Tibial artery (tissue), 4 donors: ENCODE measurements around the gene ACOT7.

Experiments used
- DNase-seq, 2 donors: peaks; one replicate each; pipeline ENCODE4 v3.0.0-alpha.2; 2019
- H3K27ac ChIP-seq, 2 donors: fragments of 200-600 bp; sonication (generic) in 1 of 2; 1 replicate in 1 of 2; 2 replicates in 1 of 2; pipeline ENCODE4 v1.5.1; 2018 to 2019; ENCODE audit warnings: mild to moderate bottlenecking in 1 of 2
- H3K27me3 ChIP-seq, 2 donors: fragments of 200-600 bp; sonication (generic) in 1 of 2; one replicate each; pipeline versions ENCODE4 v1.5.1 to v1.6.0; 2016 to 2019
- H3K36me3 ChIP-seq, 3 donors: fragments of 200-600 bp; sonication (generic) in 2 of 3; one replicate each; pipeline ENCODE4 v1.5.1; 2016 to 2019; ENCODE audit warnings: mild to moderate bottlenecking in 2 of 3
- H3K4me1 ChIP-seq, 4 donors: fragments of 200-600 bp; sonication (generic) in 2 of 4; 1 replicate in 3 of 4; 2 replicates in 1 of 4; pipeline ENCODE4 v1.5.1; 2016 to 2019
- H3K4me3 ChIP-seq, 2 donors: fragments of 200-600 bp; sonication (generic) in 1 of 2; 1 replicate in 1 of 2; 2 replicates in 1 of 2; pipeline ENCODE4 v1.5.1; 2018 to 2019; ENCODE audit warnings: mild to moderate bottlenecking in 2 of 2
- H3K9me3 ChIP-seq, 3 donors: fragments of 200-600 bp; sonication (generic) in 1 of 3; one replicate each; pipeline ENCODE4 v1.5.1; 2016 to 2019
- intact Hi-C: fragments of 100-400 bp; cut with DNase I; formaldehyde crosslinking; loops from one replicate; pipeline ENCODE4 v1.15.0; 2023; ENCODE audit warnings: low total_unique reads
- TF ChIP-seq, protein P1 (sequence below), 2 experiments: fragments of 200-600 bp in 1 of 2; fragments of 450-650 bp in 1 of 2; IDR thresholded peaks; one replicate each; pipeline ENCODE4 v1.5.1; 2017 to 2019; ENCODE audit warnings: antibody characterized with exemption in 2 of 2, mild to moderate bottlenecking in 1 of 2, moderate library complexity in 1 of 2

ACOT7 gene

DNA sequence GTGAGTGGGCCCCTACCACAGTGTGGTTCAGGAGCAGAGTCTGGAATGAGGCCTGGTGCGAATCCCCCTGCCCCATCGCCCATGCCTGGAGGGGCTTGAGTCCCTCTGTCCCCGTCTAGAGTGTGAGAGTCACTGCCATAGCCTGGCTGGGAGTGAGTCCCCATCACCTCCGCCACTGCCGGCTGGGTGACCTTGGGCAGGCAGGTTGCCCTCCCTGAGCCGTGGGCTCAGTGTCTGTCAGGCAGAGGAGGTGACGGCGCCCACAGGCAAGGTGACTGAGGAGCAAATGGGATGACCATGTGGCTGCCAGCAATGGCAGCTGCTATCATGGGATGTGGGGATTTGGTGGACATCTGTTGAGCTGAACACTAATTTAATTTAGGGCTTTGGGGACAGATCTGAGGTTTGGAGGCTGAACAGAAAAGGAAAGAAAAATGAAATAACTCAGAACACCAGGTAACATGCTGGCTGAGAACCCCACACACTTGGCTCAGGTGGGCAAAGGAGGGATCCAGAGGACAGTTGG is 94.6 kb downstream of the ACOT7 start:
- peaks cover 0 to 7% (median 5%) of the 10 kb centered on the region in 3 donors for H3K36me3 ChIP-seq
- no peaks in the 10 kb centered on the region for H3K9me3 ChIP-seq
- H3K27ac ChIP-seq, result no peak overlapping the region
- no peak for DNase-seq
- H3K4me3 ChIP-seq, result no peak overlapping the region
- intact Hi-C loops, result no loop called here
- no peaks in the 10 kb centered on the region for H3K27me3 ChIP-seq
- no peaks in the 10 kb centered on the region for H3K4me1 ChIP-seq
- TF ChIP-seq, protein P1, sequence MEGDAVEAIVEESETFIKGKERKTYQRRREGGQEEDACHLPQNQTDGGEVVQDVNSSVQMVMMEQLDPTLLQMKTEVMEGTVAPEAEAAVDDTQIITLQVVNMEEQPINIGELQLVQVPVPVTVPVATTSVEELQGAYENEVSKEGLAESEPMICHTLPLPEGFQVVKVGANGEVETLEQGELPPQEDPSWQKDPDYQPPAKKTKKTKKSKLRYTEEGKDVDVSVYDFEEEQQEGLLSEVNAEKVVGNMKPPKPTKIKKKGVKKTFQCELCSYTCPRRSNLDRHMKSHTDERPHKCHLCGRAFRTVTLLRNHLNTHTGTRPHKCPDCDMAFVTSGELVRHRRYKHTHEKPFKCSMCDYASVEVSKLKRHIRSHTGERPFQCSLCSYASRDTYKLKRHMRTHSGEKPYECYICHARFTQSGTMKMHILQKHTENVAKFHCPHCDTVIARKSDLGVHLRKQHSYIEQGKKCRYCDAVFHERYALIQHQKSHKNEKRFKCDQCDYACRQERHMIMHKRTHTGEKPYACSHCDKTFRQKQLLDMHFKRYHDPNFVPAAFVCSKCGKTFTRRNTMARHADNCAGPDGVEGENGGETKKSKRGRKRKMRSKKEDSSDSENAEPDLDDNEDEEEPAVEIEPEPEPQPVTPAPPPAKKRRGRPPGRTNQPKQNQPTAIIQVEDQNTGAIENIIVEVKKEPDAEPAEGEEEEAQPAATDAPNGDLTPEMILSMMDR (IDR thresholded peaks at IDR 0.05), result no peak

DNA sequence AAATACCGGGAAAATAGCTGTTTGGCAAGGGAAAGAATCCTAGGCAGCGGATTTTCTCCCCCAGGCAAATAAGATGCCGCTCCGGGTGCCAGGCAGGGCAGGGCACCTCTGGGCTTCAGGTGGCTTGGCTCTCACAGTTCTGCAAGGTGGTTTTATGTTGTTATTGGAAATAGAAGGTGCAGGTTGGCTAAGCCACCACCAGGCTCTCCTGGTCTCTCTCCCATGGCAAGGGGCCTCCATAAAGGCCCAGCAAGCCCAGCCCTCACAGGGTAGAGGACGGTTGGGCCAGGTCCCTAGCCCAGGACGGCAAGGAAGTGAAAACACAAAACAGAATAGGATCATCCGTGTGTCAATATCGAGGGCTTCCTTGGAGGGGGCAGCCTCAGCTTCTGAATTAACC is 95.0 kb downstream of the ACOT7 start:
- no peak for DNase-seq
- Histone ChIP-seq H3K36me3 (peaks cover under 1 to 12% (median 9%) of the 10 kb centered on the region in 3 donors), H3K4me1 (no peaks in the 10 kb centered on the region), H3K4me3 (no peak overlapping the region), H3K27ac (no peak overlapping the region), H3K27me3 (no peaks in the 10 kb centered on the region), H3K9me3 (no peaks in the 10 kb centered on the region)
- TF ChIP-seq, protein P1 (IDR thresholded peaks at IDR 0.05), result no peak
- intact Hi-C loops, result no loop called here

DNA sequence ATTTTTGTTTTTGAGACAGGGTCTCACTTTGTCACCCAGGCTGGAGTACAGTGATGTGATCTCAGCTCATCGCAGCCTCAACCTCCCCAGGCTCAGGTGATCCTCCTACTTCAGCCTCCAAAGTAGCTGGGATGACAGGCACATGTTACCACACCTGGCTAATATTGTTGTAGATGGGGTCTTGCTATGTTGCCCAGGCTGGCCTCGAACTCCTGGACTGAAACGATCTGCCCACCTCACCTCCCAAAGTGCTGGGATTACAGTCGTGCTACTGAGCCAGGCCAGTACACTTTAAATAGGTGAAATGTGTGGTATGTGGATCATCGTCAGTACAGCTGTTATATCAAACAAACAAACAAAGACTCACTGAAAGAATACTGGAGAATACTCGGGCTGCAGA is 97.7 kb downstream of the ACOT7 start:
- H3K4me3 ChIP-seq, result no peak overlapping the region
- no peaks in the 10 kb centered on the region for H3K4me1 ChIP-seq
- H3K27ac ChIP-seq, result no peak overlapping the region
- H3K36me3 ChIP-seq, result peaks cover 3 to 20% (median 12%) of the 10 kb centered on the region in 3 donors
- DNase-seq, result no peak
- TF ChIP-seq, protein P1 (IDR thresholded peaks at IDR 0.05), result no peak
- intact Hi-C loops, result no loop called here
- H3K9me3 ChIP-seq, result no peaks in the 10 kb centered on the region
- no peaks in the 10 kb centered on the region for H3K27me3 ChIP-seq

DNA sequence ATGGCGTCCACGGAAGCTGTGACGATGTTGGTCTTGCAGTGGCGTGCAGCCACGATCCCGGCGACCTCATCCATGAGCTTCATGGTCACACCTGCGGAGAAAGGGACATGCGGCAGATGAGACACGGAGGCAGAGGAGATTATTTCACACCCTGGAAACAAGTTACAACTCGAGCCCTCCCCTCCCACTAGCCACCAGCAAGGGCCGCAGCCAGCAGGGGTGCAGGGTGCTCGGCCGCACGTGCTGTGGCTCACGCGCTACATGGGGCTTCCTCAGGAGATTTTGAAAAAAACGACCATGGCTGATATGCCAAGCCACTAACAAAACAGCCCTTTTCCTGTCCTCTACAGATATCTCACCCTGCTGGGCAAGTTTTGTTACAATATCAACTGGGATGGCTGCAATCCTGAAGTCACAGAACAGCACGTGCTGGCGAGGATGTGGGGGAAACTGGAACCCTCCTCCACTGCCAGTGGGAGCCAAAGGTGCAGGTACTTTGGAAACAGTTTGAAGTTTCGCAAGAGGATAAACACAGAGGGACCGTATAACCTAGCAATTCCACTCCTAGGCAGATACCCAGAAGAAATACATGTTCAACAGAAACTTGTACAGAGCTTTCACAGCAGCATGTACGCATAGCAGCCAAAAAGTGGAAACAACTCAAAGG is 98.5 kb downstream of the ACOT7 start:
- peaks cover 3 to 20% (median 12%) of the 10 kb centered on the region in 3 donors for H3K36me3 ChIP-seq
- intact Hi-C loops, result no loop called here
- H3K27me3 ChIP-seq, result no peaks in the 10 kb centered on the region
- H3K4me1 ChIP-seq, result no peaks in the 10 kb centered on the region
- no peaks in the 10 kb centered on the region for H3K9me3 ChIP-seq
- no peak overlapping the region for H3K4me3 ChIP-seq
- no peak overlapping the region for H3K27ac ChIP-seq
- TF ChIP-seq, protein P1 (IDR thresholded peaks at IDR 0.05), result no peak
- no peak for DNase-seq

DNA sequence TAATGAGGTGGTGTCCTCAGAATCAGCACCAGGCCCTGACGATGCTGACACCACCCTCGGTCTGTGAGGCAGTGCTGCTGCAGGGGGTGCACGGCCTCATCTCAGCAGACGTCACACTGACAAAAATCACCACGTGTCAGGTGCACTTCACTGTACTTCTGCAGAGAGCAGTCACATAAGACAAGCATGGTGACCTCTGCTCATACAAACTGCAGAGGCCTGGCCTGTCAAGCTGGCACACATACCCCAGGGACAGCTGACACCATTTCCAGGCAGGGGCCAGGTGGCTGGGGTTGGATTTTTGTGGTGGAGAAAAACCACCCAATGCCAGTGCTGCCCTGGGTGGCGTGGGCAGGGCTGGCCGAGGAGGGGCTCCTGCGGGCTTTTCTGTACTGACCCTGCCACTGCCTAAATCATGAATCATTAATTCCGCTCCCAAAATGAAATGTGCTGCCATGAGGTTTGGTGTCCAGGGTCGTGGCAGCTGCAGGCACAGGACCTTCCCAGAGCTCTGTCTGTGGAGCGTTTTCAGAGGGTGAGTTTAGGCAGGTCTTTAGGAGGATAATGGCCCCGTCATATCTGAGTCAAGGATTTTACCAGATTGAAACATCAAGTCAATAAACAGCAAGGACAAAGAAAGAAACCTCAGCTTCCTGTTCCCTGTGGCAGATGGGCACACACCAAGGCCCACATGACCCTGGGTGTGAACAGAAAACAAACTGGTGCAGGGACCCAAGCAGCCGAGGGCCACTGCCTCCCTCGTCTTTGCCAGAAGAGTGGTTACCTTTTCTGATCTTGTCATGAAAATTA is 99.3 kb downstream of the ACOT7 start:
- no peak overlapping the region for H3K27ac ChIP-seq
- intact Hi-C loops, result no loop called here
- peaks cover 3 to 20% (median 12%) of the 10 kb centered on the region in 3 donors for H3K36me3 ChIP-seq
- no peak overlapping the region for H3K4me3 ChIP-seq
- H3K4me1 ChIP-seq, result peaks cover 0 to 2% (median 0%) of the 10 kb centered on the region in 4 donors
- H3K9me3 ChIP-seq, result no peaks in the 10 kb centered on the region
- H3K27me3 ChIP-seq, result no peaks in the 10 kb centered on the region
- TF ChIP-seq, protein P1 (IDR thresholded peaks at IDR 0.05), result no peak
- DNase-seq, result no peak
